ENCODE data around the gene PCIF1. TPM values are rescaled to one million over a fixed set of nuclear protein-coding genes. Genes with fewer than 3 reads are reported as not detected.

PCIF1 gene
- polyA plus RNA-seq, 3 donors = 41.0 to 54.9 (median 50.4) TPM

- Mint-ChIP-seq H3K36me3 (no peaks in the 10 kb centered on the region), H3K4me3 (no peak overlapping the region), H3K9me3 (peaks cover 0 to 2% (median 0%) of the 10 kb centered on the region in 7 donors), H3K27ac (no peak overlapping the region), H3K4me1 (peaks cover 22% of the 10 kb centered on the region), H3K27me3 (ENCODE audit: low read depth in 3 of 3) (peaks cover 4 to 13% (median 7%) of the 10 kb centered on the region in 3 donors)
- Histone ChIP-seq H3K27me3 (ENCODE audit: control insufficient read depth in 2 of 2, insufficient read depth in 2 of 2, low read length in 2 of 2) (no peaks in the 10 kb centered on the region), H3K4me1 (ENCODE audit: control insufficient read depth in 1 of 2, insufficient read depth in 2 of 2, low read length in 2 of 2) (peaks cover 25 to 27% of the 10 kb centered on the region in 2 donors), H4K20me1 (ENCODE audit: insufficient read depth, low read length) (no peaks in the 10 kb centered on the region), H3K9ac (ENCODE audit: insufficient read depth, low read length, poor library complexity, severe bottlenecking) (no peak overlapping the region), H2AFZ (ENCODE audit: insufficient read depth, low read depth, low read length, poor library complexity, severe bottlenecking) (no peak overlapping the region), H3K79me2 (ENCODE audit: insufficient read depth, low read length) (no peaks in the 10 kb centered on the region), H3K36me3 (replicated peaks in 1 of 2; ENCODE audit: control insufficient read depth in 1 of 2, insufficient read depth in 2 of 2, low read length in 2 of 2) (no peaks in the 10 kb centered on the region), H3K27ac (ENCODE audit: low read depth in 1 of 2, low read length in 2 of 2) (no peak overlapping the region), H3K4me2 (replicated peaks; ENCODE audit: extremely low read depth, low read length, poor library complexity, severe bottlenecking) (no peak overlapping the region), H3K9me3 (replicated peaks in 1 of 2; ENCODE audit: control insufficient read depth in 1 of 2, insufficient read depth in 1 of 2, low read length in 2 of 2) (no peaks in the 10 kb centered on the region), H3K4me3 (replicated peaks in 1 of 3; ENCODE audit: low read depth in 2 of 3, low read length in 3 of 3) (no peak overlapping the region)
- no peak for TF ChIP-seq CTCF (IDR thresholded peaks at IDR 0.05)
- 82% methylated on average over 10 of the region's 11 CpGs for WGBS (ENCODE audit: insufficient coverage)
- DNase-seq = no peak
- intact Hi-C loops (cut with micrococcal nuclease) = no loop called here
Measured at GRCh38 chr20:45919542-45920399, 14.7 kb upstream of the PCIF1 start.

- Histone ChIP-seq H3K4me1 (ENCODE audit: control insufficient read depth in 1 of 2, insufficient read depth in 2 of 2, low read length in 2 of 2) (peaks cover 16 to 20% of the 10 kb centered on the region in 2 donors), H3K27me3 (ENCODE audit: control insufficient read depth in 2 of 2, insufficient read depth in 2 of 2, low read length in 2 of 2) (no peaks in the 10 kb centered on the region), H3K4me2 (replicated peaks; ENCODE audit: extremely low read depth, low read length, poor library complexity, severe bottlenecking) (no peak overlapping the region), H3K36me3 (replicated peaks in 1 of 2; ENCODE audit: control insufficient read depth in 1 of 2, insufficient read depth in 2 of 2, low read length in 2 of 2) (no peaks in the 10 kb centered on the region), H3K9me3 (replicated peaks in 1 of 2; ENCODE audit: control insufficient read depth in 1 of 2, insufficient read depth in 1 of 2, low read length in 2 of 2) (no peaks in the 10 kb centered on the region), H2AFZ (ENCODE audit: insufficient read depth, low read depth, low read length, poor library complexity, severe bottlenecking) (no peak overlapping the region), H3K4me3 (replicated peaks in 1 of 3; ENCODE audit: low read depth in 2 of 3, low read length in 3 of 3) (no peak overlapping the region), H4K20me1 (ENCODE audit: insufficient read depth, low read length) (no peaks in the 10 kb centered on the region), H3K9ac (ENCODE audit: insufficient read depth, low read length, poor library complexity, severe bottlenecking) (no peak overlapping the region), H3K27ac (ENCODE audit: low read depth in 1 of 2, low read length in 2 of 2) (no peak overlapping the region), H3K79me2 (ENCODE audit: insufficient read depth, low read length) (no peaks in the 10 kb centered on the region)
- Mint-ChIP-seq H3K4me1 (peaks cover 22% of the 10 kb centered on the region), H3K4me3 (no peak overlapping the region), H3K9me3 (peaks cover 0 to 2% (median 0%) of the 10 kb centered on the region in 7 donors), H3K27me3 (ENCODE audit: low read depth in 3 of 3) (peaks cover 6 to 20% (median 10%) of the 10 kb centered on the region in 3 donors), H3K27ac (peak overlapping the region in 2 of 7 donors; percentile 16 to 73), H3K36me3 (no peaks in the 10 kb centered on the region)
- TF ChIP-seq CTCF (IDR thresholded peaks at IDR 0.05) = no peak
- WGBS (ENCODE audit: insufficient coverage) = 58% methylated on average over 5 of the region's 9 CpGs
- DNase-seq = peak in 2 of 3 donors; percentile 39 to 78
- intact Hi-C loops (cut with micrococcal nuclease) = no loop called here
Measured at GRCh38 chr20:45920462-45921336, 13.8 kb upstream of the PCIF1 start.

All from CD14-positive monocyte (primary cell).